ENCODE data around the gene GPR119.
"Not testable (repeated sequence)": the region's sequence is repeated elsewhere in the genome, so short reads cannot be mapped to it uniquely, and the experiment has no call there.

Gene GPR119

DNA sequence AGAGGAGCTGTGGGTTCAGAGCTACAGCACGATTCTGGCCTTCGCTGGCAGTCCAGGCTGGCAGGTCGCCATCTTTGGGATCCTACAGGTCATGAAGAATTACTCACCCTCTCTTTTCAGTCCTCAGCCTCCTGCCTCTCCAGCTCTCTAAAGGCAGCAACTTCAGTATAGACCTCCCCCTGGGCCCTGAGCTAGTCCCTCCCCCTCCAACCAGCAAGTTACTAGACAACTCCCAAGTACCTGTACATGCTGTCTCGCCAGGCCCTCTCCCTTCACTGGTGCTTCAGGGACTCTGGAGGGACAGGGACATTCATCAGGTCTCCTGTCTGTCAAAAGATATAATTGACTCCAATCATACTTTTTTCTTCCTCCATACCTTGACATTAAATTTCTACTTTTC lies at the start of gene GPR119:
GPR119 (minus strand) TSS at position 155 of the 400 bp plus-strand sequence. CDS start 227 bp downstream, outside the sequence.
- FAIRE-seq (no peak), DNase-seq (ENCODE audit: low spot score) (no peak)

DNA sequence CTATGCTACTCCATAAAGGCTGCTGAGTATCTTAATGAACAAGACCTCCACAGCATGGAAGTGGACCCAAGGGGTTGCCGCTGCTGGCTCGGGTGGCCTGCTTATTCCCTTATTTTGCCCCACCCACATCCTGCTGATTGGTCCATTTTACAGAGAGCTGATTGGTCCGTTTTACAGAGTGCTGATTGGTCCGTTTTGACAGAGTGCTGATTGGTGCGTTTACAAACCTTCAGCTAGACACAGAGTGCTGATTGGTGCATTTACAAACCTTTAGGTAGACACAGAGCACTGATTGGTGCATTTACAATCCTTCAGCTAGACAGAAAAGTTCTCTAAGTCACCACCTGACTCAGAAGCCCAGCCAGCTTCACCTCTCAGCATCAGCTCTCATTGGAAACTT lies 43.8 kb upstream of the GPR119 start:
- FAIRE-seq; DNase-seq (ENCODE audit: low spot score): not testable (repeated sequence)

DNA sequence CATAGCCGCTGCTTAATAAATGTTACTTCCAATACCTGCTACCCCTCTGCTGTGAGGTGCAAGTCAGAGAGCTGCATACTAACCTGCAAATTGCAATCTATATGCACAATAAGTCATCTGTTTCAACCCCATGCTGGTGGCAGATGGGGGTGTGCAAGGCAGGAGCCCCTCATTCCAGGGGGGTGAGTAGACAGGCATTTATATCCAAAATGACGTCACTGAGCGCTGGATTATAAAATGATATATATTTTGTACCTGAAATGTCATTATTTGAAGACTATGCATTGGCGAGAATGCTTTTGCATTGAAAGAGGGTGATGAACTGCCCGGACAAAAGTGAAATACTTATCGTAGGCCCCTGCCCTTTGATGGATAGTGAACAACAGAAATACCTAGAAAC lies 41.1 kb upstream of the GPR119 start:
- no peak for FAIRE-seq

DNA sequence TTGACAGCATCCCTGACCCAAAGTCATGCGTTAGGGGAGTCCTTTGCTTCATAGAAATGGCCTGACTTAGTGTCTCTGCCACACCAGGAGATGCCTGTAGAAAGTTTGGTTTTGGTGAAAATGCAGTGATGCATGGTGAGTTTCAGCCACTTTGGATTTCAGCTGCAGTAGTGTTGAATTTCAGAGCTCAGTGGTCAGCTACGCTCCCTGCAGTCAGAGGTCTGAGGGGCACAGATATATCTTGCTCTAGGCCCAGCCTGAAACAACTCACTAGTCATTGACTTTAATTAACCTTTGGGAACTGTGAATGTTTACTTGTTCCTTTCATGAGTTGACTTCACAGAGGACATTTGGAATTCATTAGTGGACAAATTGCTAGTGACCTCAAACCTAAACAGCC lies 33.8 kb upstream of the GPR119 start:
- FAIRE-seq (no peak), DNase-seq (ENCODE audit: low spot score) (no peak)

More for the DNA sequence above, 41.1 kb upstream of the GPR119 start:
- DNase-seq (ENCODE audit: low spot score) = no peak

DNA sequence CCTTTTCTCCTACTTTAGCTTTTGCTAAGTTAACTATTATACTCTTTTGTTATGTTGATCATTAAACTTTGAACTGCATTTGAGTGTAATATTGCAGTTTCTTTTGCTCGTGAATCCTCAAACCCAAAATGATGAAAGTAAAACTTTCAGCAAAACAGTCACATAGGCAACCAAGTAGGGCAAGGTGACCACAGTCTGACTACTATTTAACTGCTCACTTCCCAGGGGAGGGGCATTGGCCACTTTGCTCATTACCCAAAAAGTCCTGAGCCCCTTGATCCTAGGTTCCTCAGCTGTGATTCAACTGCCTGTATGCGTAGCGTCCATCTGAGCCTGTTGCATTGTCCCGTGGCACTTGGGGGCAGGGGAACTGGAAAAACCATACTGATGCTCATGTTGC lies 33.3 kb upstream of the GPR119 start:
- FAIRE-seq (no peak), DNase-seq (ENCODE audit: low spot score) (no peak)

DNA sequence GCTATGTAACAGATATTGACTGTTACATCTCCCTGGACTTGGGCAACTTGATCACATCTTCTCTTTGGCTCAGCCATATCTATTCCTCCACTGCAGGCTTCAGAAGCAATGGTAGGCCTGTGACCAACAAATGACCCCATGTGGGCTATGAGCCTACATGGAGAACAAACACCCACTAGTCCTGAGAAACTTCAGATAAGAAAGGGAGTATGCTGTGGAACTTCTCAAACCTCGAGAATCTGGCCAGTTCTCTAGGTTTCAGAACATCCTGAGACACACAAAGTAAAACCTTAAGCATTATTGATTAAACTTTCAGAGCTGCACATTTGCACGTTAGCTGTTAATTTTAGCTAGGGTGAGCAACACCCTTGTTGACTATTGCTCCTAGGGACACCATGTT lies 32.6 kb upstream of the GPR119 start:
- no peak for DNase-seq (ENCODE audit: low spot score)
- no peak for FAIRE-seq

DNA sequence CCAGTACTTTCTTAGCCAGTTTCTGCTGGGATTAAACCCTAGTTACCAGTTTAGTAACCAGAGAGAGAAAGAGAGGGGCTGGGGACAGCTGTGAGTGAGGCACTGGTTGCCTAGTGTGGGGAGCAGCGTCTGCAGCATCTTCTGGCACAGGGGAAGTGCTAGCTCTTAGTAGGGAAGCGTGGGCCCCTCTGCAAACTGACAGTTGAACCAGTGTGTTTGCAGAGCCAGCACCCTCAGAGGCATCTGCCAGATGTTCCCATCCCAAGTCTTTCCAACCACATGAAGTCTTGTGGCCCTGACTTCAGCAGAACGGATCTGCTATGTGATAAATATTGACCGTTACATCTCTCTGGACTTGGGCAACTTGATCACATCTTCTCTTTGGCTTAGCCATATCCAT lies 31.3 kb upstream of the GPR119 start:
- DNase-seq (ENCODE audit: low spot score) (no peak), FAIRE-seq (no peak)

DNA sequence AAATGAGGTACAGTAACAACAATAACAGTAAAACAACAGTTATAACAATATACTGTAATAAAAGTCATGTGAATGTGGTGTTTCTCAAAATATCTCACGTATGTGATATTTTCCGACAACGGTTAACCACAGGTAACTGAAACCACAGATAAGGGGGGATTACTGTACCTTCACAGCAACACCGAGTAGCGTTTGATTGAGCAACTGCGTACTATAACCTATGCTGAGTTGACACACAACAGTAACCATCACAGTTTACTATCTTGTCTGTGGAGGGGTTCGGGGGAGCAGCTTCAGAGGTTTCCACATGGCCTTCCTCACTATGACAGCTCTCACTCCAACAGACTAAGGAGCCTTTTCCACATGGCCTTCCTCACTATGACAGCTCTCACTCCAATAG lies 29.7 kb upstream of the GPR119 start:
- FAIRE-seq (no peak), DNase-seq (ENCODE audit: low spot score) (no peak)

DNA sequence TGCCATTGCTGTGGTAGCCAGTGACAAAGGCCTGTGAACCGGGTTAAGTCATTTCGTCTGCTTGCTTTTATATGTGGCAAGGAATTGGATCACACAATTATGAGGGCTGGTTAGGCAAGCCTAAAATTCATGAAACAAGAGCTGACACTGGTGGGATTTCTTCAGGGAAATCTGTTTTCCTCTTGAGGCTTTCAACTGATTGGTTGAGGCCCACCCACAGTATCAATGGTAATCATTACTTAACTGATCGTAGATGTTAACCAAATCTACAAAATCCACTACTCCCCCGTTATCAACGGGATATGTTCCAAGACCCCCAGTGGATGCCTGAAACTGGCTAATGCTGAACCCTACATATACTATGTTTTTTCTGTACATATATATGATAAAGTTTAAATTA lies 29.3 kb upstream of the GPR119 start:
- no peak for DNase-seq (ENCODE audit: low spot score)
- FAIRE-seq = no peak

DNA sequence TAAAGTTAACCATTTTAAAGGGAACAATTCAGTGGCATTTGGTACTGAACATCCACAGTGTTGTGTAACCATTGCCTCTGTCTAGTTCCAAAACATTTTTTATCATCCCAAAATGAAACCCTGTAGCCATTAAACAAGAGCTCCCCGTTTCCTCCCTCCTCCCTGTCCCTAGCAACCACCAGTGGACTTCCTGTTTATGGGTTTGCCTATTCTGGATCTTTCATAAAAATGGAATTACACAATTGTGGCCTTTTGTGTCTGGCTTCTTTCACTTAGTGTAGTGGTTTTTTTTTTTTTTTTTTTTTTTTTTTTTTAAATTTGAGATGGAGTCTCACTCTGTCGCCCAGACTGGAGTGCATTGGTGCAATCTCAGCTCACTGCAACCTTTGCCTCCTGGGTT lies 27.9 kb upstream of the GPR119 start:
- no peak for FAIRE-seq
- no peak for DNase-seq (ENCODE audit: low spot score)

DNA sequence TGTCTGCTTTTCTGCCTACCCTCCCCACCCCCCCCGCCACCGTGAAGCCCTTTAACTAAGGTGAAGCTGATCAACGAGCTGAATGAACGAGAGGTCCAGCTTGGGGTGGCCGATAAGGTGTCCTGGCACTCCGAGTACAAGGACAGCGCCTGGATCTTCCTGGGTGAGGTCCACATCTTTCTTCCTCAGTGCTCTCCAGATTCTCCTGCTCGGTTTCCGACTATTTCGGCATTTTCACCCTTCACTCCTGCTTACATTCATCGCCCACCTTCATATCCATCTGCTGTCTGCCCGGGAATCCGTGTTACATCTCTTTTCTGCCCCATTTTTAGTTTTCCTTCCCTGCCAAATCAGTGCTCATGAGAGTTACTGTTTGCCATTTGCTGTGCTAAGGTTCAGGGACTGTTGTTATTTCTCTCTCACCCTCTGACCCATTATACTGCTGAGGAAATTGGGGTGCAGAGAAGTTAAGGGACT lies 16.8 kb upstream of the GPR119 start:
- DNase-seq (ENCODE audit: low spot score) (no peak), FAIRE-seq (no peak)

DNA sequence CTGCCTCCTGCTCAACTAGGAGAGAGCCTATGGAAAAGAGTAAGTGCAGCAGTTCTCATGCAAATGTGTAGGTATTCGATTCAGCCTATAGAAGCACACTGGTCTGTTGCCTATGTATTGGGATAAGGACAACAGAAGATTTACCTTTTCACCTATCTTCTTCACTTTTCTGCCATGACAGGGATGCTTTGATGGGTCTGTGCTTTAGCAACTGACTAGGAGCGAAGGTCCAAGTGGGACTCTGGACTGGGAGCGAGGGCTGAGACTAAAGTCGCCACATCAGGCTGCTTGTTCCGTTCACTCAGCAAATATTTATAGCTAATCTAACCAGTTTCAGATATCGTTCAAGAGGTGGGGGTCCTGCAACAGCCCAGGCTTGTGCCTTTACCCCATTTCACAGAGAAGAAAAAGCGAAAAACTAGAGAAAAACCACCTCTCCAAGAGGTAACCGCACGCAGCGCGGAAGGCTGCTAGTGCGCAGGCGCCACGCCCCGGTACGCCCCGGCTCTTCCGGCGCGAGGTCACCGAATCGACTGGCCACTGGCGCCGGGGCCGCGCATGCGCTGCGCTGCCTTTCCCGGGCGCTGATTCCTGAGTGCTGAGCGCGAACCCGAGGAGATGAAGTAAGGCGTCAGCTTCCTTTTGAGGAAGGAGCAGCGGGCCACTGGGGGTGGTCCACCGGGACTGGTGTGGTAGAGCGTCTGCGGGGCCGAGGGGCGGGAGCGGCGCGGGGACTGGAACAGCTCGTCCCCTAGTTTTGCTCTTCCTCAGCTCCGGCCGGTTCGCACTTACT lies 16.1 kb upstream of the GPR119 start, which contains the start of gene RBMX2:
RBMX2 (plus strand) TSS at position 573 of the 793 bp plus-strand sequence; CDS start at position 619, 46 bp downstream.
- no peak for FAIRE-seq

DNA sequence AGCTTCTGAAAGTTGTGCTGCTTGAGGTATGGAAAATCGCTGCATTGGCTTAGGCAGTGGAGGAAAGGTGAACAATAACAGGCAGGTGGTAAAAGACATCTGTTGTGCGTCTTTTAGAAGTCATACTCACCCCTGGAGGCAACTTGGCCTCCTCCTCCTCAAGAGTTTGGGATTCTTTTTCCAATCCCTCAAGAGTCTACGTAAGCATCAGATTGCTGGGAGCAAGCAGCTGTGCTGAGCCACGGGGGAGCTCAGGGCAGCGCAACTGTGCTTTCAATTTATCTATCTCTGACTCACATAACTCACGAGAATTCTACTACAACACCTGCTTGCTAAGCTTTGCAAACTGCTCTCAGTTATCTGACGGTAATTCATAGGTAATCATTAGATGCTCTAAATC lies 9.9 kb upstream of the GPR119 start:
- DNase-seq (ENCODE audit: low spot score) (no peak), FAIRE-seq (no peak)

More for the DNA sequence above, 16.1 kb upstream of the GPR119 start, which contains the start of gene RBMX2:
- DNase-seq (ENCODE audit: low spot score) = peak; percentile 85

DNA sequence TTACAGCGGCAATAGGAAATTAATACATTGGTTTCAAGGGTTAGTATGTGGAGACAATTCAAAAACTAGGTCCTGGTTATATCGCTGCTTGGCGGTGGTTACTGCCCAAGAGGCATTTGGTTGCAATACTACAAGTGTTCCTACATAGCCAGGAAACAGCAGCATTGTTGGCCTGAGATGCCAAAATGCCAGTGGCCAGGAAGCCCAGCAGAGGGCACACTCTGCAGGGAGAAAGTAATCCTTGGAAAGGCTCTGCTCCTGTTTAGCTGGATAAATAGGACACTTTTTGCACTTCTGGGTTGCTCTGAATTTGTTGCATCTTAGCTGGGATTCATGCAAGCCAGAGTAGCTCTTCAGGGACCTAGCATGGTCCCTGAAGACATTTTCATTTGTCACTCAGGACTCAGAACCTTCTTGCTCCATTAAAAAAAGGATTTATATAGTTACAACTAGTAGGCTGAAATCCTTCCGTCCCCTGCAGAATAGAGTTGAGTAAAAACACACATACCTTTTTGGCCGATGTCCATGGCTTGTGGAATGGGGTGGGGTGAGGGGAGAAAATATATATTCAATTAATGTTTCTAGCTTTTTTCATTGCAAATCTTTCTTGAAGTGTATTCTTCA lies 8.1 kb upstream of the GPR119 start:
- FAIRE-seq (no peak), DNase-seq (ENCODE audit: low spot score) (peak; percentile 36)

DNA sequence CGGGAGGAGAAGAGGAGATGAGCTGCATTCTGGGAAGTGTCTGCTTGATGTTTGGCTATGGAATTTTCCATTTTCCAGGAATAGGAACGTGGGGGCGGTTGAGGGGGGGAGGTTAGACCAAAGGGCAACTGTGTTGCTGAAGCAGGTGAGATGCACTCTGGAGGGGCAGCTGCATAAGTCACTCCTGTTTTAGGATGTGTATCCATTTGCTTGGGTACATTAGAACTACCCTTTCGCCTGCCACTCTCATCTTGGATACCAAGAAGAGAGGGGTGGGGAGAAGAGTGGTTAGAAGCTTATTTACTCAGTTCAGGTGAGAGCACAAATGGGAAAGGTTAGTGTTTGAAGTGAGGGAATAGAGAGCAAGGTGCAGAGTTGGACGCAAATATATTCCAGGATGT lies 934 bp upstream of the GPR119 start:
- no peak for DNase-seq (ENCODE audit: low spot score)
- no peak for FAIRE-seq

DNA sequence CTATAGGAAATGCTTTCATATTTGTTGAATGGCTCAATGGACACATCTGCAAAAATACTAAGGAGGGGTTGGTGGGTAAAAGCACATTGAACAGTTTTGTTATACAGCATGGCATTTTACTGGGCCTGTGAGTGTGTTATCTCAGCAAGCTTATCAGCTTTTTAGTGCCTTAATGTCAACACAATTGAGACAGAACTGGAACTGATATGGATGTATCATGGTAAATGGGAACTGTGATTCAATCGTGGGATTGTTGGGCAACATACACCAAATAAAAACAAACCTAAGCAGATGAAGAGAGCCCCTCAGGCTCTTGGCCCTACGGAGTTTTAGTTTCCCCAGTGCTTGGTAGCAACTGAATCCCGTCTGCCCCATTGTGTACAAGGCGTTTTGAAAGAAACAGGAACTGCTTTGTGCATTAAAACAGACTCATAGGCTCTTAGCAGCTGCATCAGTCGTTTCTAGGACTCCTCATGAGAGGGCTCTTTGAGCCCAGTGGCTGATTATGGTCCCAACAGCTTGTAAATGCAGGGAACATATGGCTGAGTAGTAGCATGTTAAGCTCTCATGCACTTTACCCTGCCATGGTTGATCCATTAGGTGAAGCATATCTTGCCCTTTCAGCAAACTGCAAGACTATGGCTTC lies 7.3 kb downstream of the GPR119 start:
- FAIRE-seq (no peak), DNase-seq (ENCODE audit: low spot score) (no peak)

DNA sequence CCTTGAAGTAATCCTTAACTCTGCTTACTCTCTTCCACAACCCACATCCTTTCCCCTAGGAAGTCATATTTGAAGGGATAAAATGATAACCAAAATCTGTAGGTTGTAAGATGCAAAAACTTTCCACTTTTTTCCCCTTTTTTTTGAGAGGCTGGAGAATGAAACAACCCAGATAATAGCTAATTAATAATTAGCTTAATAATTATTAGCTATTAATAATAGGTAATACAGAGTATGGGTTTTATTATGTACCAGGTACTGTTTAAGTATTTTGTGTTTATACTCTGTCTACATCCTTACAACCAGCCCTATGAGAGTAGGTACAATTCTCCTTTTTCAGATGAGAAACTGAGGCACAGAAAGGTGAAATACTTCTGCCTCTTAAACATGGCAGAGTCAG lies 9.4 kb downstream of the GPR119 start:
- DNase-seq (ENCODE audit: low spot score) = no peak
- FAIRE-seq = no peak

DNA sequence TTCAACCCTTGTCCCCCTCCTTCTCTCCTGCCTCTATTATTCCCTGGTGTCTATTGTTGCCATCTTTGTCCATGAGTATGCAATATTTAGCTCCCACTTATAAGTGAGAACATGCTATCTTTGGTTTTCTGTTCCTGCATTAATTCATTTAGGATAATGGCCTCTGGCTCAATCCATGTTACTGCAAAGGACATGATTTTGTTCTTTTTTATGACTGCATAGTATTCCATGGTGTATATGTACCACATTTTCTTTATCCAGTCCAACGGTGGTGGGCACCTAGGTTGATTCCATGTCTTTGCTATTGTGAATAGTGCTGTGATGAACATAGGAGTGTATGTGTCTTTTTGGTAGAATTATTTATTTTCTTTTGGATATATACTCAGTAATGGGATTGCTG lies 33.4 kb downstream of the GPR119 start:
- DNase-seq (ENCODE audit: low spot score); FAIRE-seq: not testable (repeated sequence)

DNA sequence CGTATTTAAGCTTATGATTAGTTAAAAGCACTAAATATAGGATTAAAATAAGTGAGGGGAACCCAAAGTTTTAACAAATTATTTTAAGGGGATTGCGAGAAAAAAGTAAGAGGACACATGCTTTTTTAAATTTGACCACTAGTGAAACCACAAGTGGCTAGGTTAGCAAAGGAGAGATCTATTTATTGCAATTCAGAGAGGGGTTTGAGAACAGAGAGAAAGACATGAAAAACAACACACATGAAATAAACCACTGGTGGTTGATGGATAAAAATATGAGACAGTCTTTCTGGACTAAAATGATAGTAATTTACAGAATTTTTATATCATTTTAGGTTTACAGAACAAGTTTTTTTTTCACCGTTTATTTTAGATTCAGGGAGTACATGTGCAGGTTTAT lies 33.9 kb downstream of the GPR119 start:
- DNase-seq (ENCODE audit: low spot score) = no peak
- FAIRE-seq = no peak

DNA sequence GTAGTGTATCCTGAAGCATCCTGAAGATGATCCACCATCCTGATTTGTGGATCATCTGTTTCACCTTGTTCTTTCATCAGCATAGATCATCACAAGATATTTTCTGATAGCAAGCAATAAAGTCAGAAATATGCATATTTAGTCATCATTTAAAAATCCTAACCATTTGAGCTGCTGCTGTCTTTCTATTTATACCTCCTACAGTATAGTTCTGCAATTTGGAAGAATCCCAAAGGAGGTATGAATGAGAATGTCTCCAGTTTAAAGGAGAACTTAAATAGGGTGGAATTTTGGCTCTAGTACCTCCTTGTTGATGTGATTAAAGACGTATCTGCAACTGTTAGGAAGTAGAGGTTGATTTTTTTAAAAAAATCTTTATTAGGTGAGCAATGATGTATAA lies 38.2 kb downstream of the GPR119 start:
- no peak for DNase-seq (ENCODE audit: low spot score)
- FAIRE-seq = no peak

DNA sequence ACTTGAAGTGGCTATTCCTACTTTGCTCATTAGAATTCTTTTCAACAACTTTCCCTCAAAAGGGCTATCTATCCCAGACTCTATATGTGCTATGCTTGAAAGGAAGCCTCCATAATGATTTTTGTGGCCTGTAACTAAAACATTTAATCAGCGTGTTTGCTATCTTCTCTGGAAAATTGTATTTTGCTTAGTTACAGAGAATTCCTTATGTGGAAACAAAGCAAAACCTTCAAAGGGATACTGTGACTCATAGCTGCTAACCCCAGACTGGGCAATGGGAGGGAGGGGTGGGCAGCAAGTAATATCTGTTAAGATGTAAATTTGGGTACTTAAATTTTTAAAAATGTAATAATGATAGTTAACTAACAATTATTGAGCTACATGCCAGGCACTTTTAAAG lies 42.1 kb downstream of the GPR119 start:
- no peak for FAIRE-seq
- DNase-seq (ENCODE audit: low spot score) = no peak

DNA sequence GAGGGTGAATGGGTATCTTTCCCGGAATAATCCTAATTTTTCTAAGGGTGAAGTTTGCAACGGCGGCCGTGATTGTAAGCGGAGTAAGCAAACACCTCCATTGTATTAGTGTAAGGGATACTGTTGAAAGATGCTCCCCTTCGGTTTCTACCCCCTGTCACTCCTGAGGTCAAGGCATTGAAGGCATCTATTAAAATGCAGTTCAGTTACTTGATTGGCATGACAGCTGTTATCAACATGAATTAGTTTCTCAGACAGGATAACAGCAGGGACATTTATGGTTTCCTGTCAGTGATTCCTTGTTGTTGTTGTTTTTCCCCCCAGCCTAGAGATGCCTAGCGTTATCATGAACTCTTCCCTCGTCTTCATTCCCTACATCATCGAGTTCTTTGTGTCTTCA lies 45.2 kb downstream of the GPR119 start:
- FAIRE-seq (no peak), DNase-seq (ENCODE audit: low spot score) (no peak)

All from urothelium cell line (cell line).